ENCODE measurements around the gene ARHGEF17. TPM values are rescaled to one million over a fixed set of nuclear protein-coding genes. Genes with fewer than 3 reads are reported as not detected.

Gene ARHGEF17
- total and polyA plus RNA-seq, 2 donors (not counting 1 experiment from before 2014, with no cell fraction given) = 42.8 to 43.1 TPM

DNA sequence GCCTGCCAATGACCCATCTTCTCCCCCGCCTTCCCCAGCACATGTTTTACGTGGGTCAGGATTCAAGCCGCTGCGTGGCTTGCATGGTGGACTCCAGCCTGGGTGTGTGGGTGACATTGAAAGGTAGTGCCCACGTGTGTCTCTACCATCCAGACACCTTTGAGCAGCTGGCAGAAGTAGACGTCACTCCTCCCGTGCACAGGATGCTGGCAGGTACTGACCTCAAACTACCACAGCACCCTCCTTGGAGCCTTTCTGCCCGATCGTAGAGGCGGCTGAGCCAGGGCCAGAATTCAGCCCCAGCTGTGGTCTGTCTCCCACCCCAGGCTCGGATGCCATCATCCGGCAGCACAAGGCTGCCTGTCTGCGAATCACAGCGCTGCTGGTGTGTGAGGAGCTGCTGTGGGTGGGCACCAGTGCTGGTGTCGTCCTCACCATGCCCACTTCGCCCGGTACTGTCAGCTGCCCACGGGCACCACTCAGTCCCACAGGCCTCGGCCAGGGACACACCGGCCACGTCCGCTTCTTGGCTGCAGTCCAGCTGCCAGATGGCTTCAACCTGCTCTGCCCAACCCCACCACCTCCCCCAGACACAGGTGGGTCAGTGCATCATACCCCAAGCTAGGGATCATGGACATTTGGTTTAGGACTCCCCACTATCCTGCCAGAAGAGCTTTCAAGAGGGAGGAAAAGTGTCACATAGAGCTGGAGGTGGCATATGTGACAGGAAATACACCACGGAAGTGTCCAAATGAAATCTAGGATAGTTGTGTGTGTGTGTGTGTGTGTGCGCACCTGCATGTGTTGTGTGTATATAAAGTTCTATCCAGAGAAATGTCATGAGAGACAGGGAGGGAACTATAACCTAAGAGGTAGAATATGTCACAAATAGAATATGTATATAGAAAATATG is 57.5 kb downstream of the ARHGEF17 start:
- Histone ChIP-seq H4K20me1 (ENCODE audit: control insufficient read depth, extremely low read depth, insufficient read depth, low read length) (no peaks in the 10 kb centered on the region), H3K4me1 (ENCODE audit: control insufficient read depth, extremely low read depth, insufficient read depth, low read length) (no peaks in the 10 kb centered on the region), H3K27ac (ENCODE audit: insufficient read depth, low read length) (no peak overlapping the region), H3K9ac (ENCODE audit: insufficient read depth, low read length) (no peak overlapping the region), H3K4me3 (replicated peaks in 1 of 4; ENCODE audit: control extremely low read depth in 1 of 4, insufficient read depth in 1 of 4, low read depth in 3 of 4, low read length in 4 of 4) (no peak overlapping the region), H3K79me2 (ENCODE audit: control insufficient read depth, insufficient read depth, low read length) (no peaks in the 10 kb centered on the region), H3K9me3 (ENCODE audit: control insufficient read depth, insufficient read depth, low read depth, low read length) (no peaks in the 10 kb centered on the region), H3K27me3 (ENCODE audit: control insufficient read depth, insufficient read depth, low read length) (no peaks in the 10 kb centered on the region), H3K4me2 (ENCODE audit: extremely low read depth, insufficient read depth, low read length) (no peak overlapping the region), H2AFZ (ENCODE audit: low read length) (no peak overlapping the region), H3K36me3 (ENCODE audit: control insufficient read depth, insufficient read depth, low read length) (peaks cover 56% of the 10 kb centered on the region)
- no peak for TF ChIP-seq EZH2 (IDR thresholded peaks at IDR 0.05; ENCODE audit: low read length, missing control alignments)
- TF ChIP-seq, protein P1, sequence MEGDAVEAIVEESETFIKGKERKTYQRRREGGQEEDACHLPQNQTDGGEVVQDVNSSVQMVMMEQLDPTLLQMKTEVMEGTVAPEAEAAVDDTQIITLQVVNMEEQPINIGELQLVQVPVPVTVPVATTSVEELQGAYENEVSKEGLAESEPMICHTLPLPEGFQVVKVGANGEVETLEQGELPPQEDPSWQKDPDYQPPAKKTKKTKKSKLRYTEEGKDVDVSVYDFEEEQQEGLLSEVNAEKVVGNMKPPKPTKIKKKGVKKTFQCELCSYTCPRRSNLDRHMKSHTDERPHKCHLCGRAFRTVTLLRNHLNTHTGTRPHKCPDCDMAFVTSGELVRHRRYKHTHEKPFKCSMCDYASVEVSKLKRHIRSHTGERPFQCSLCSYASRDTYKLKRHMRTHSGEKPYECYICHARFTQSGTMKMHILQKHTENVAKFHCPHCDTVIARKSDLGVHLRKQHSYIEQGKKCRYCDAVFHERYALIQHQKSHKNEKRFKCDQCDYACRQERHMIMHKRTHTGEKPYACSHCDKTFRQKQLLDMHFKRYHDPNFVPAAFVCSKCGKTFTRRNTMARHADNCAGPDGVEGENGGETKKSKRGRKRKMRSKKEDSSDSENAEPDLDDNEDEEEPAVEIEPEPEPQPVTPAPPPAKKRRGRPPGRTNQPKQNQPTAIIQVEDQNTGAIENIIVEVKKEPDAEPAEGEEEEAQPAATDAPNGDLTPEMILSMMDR (conservative IDR thresholded peaks at IDR 0.05 in 1 of 2, IDR thresholded peaks at IDR 0.05 in 1 of 2; ENCODE audit: low read depth in 1 of 2, low read length in 2 of 2) = no peak
- DNase-seq (ENCODE audit: low read depth in 2 of 2) = no peak

DNA sequence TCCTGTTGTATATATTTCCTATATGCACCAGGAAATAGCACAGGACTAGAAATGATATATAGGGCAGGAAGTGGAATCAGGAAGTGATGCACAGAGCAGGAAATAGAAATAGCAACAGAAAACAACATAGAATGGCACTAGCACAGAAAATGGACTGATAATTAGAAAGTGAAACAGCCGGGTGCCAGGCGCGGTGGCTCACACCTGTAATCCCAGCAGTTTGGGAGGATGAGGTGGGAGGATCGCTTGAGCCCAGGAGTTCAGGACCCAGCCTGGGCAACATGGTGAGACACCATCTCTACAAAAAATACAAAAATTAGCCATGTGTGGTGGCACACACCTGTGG is 58.2 kb downstream of the ARHGEF17 start:
- H3K79me2 ChIP-seq (ENCODE audit: control insufficient read depth, insufficient read depth, low read length) = no peaks in the 10 kb centered on the region

DNA sequence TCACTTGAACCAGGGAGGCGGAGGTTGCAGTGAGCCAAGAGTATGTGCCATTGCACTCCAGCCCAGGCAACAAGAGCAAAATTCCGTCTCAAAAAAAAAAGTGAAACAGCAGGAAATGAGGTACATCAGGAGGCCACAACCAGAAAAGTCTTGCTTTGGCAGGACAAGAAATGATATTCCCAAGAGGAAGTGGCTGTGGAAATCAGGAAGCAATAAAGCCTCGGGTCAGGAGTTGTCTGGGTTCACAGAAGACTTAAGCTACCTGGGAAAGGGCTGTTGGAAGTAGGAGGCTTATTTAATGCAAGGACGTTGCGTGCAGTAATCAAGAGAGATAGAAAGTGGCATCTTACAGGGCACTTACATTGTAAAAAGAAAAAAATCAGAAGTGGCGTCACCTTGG is 58.9 kb downstream of the ARHGEF17 start:
- H3K27ac ChIP-seq (ENCODE audit: insufficient read depth, low read length) = no peak overlapping the region
- no peaks in the 10 kb centered on the region for H4K20me1 ChIP-seq (ENCODE audit: control insufficient read depth, extremely low read depth, insufficient read depth, low read length)
- peaks cover 49% of the 10 kb centered on the region for H3K36me3 ChIP-seq (ENCODE audit: control insufficient read depth, insufficient read depth, low read length)
- no peak for DNase-seq (ENCODE audit: low read depth in 2 of 2)
- TF ChIP-seq, protein P1 (conservative IDR thresholded peaks at IDR 0.05 in 1 of 2, IDR thresholded peaks at IDR 0.05 in 1 of 2; ENCODE audit: low read depth in 1 of 2, low read length in 2 of 2) = no peak
- no peak for TF ChIP-seq EZH2 (IDR thresholded peaks at IDR 0.05; ENCODE audit: low read length, missing control alignments)
- no peak overlapping the region for H3K4me2 ChIP-seq (ENCODE audit: extremely low read depth, insufficient read depth, low read length)
- no peak overlapping the region for H3K4me3 ChIP-seq (replicated peaks in 1 of 4; ENCODE audit: control extremely low read depth in 1 of 4, insufficient read depth in 1 of 4, low read depth in 3 of 4, low read length in 4 of 4)
- H3K4me1 ChIP-seq (ENCODE audit: control insufficient read depth, extremely low read depth, insufficient read depth, low read length) = no peaks in the 10 kb centered on the region
- no peaks in the 10 kb centered on the region for H3K27me3 ChIP-seq (ENCODE audit: control insufficient read depth, insufficient read depth, low read length)
- no peaks in the 10 kb centered on the region for H3K79me2 ChIP-seq (ENCODE audit: control insufficient read depth, insufficient read depth, low read length)
- H2AFZ ChIP-seq (ENCODE audit: low read length) = no peak overlapping the region
- H3K9ac ChIP-seq (ENCODE audit: insufficient read depth, low read length) = no peak overlapping the region
- no peaks in the 10 kb centered on the region for H3K9me3 ChIP-seq (ENCODE audit: control insufficient read depth, insufficient read depth, low read depth, low read length)

More for the DNA sequence above, 58.2 kb downstream of the ARHGEF17 start:
- no peak overlapping the region for H2AFZ ChIP-seq (ENCODE audit: low read length)
- H3K4me3 ChIP-seq (replicated peaks in 1 of 4; ENCODE audit: control extremely low read depth in 1 of 4, insufficient read depth in 1 of 4, low read depth in 3 of 4, low read length in 4 of 4) = no peak overlapping the region
- no peaks in the 10 kb centered on the region for H3K27me3 ChIP-seq (ENCODE audit: control insufficient read depth, insufficient read depth, low read length)
- peaks cover 53% of the 10 kb centered on the region for H3K36me3 ChIP-seq (ENCODE audit: control insufficient read depth, insufficient read depth, low read length)
- no peaks in the 10 kb centered on the region for H4K20me1 ChIP-seq (ENCODE audit: control insufficient read depth, extremely low read depth, insufficient read depth, low read length)
- no peak for DNase-seq (ENCODE audit: low read depth in 2 of 2)
- H3K27ac ChIP-seq (ENCODE audit: insufficient read depth, low read length) = no peak overlapping the region
- no peak overlapping the region for H3K4me2 ChIP-seq (ENCODE audit: extremely low read depth, insufficient read depth, low read length)
- no peak overlapping the region for H3K9ac ChIP-seq (ENCODE audit: insufficient read depth, low read length)
- no peaks in the 10 kb centered on the region for H3K9me3 ChIP-seq (ENCODE audit: control insufficient read depth, insufficient read depth, low read depth, low read length)
- TF ChIP-seq, protein P1 (conservative IDR thresholded peaks at IDR 0.05 in 1 of 2, IDR thresholded peaks at IDR 0.05 in 1 of 2; ENCODE audit: low read depth in 1 of 2, low read length in 2 of 2) = no peak
- no peak for TF ChIP-seq EZH2 (IDR thresholded peaks at IDR 0.05; ENCODE audit: low read length, missing control alignments)
- no peaks in the 10 kb centered on the region for H3K4me1 ChIP-seq (ENCODE audit: control insufficient read depth, extremely low read depth, insufficient read depth, low read length)
